ENCODE measurements around the gene ZNF234.
"Not testable (repeated sequence)": the region's sequence is repeated elsewhere in the genome, so short reads cannot be mapped to it uniquely, and the experiment has no call there.

The ZNF234 gene

DNA sequence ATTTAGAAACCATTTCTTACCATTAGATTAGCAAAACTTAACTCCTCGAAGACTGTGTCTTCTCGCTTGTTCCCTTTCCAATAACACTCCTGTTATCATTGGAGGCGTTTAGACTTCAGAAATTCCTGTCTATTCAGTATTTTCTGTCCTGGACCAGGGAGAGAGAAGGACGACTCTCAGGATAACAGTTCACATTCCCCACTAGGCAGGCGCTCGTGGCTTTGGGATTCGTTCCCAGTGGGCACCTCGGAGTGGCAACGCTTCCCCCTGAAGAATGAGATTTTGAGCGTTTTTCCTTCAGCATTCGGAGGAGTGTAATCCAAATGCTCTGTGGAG is 28.6 kb upstream of the ZNF234 start:
- no peak for TF ChIP-seq CTCF (IDR thresholded peaks at IDR 0.05; ENCODE audit: insufficient read depth, low read depth, low read length, missing control alignments)
- peak overlapping the region; percentile 80 for H3K4me3 ChIP-seq (ENCODE audit: low read depth, low read length)
- DNase-seq (ENCODE audit: low read depth) = no peak

DNA sequence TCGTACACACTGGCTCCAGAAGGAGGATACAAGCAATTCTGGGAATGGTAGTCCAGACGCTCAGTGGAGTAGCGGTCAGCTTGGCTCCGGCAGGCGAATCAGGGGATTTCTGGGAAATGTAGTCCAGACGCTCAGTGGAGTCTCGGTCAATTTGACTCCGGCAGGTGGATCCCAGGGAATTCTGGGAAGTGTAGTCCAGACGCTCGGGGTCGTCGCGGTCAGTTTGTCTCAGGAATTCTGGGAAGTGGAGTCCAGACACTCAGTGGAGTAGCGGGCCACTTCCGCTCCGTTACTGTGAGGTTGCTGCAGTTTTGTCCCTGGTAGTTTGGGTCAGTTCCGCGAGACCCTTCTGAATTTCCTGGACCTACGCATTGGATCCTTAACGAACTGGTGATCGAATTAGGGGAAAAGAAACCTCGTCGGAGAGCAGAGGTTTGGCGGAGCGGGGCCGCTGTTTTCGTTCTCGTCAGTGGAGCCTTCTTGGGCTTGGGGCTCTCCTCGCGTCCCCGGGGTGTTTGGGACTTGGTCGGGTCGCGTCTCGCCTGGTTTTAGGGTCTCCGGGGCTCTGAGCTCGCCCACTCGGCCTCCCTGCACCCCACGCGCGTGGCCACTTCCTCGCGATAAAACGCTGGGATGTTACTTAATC is 28.1 kb upstream of the ZNF234 start, which contains the start of gene ZNF225:
Gene ZNF225, plus strand, starts transcription at position 262 of the 646 bp plus-strand sequence. CDS start 2,429 bp downstream, outside the sequence.
- TF ChIP-seq CTCF (IDR thresholded peaks at IDR 0.05; ENCODE audit: insufficient read depth, low read depth, low read length, missing control alignments) = no peak
- peak; percentile 97 for DNase-seq (ENCODE audit: low read depth)
- H3K4me3 ChIP-seq (ENCODE audit: low read depth, low read length) = peak within 1 kb of the TSS; percentile 80

DNA sequence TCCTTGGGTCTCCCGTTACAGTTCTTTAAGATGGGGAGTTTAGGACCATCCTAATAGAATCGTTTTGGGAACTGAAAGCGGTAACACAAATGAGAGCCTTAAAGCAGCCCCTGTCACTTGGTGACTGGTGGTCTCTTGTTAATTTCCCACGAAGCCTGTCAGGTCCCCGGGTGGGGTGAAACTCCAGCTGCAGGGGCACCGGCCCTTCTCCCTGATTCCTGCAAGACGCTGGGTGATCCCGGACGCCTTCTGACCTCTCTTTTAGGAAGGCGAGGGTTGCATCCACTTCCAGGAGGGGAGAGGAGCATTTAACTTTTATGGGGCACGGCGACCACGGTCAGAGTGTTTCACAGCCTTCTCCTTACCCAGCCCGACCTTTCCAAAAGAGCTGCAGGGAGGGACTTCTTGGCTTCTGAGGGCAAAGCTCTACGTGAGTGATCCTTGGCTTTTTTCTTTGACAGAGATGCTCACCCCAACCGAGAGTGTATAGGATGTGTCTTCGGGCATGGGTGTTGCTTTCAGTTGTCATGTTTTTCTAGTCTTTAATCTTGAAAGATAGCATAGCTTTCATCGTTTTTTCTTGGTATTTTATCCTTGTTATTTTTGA is 27.5 kb upstream of the ZNF234 start:
- no peak for DNase-seq (ENCODE audit: low read depth)
- TF ChIP-seq CTCF (IDR thresholded peaks at IDR 0.05; ENCODE audit: insufficient read depth, low read depth, low read length, missing control alignments) = no peak
- H3K4me3 ChIP-seq (ENCODE audit: low read depth, low read length) = peak overlapping the region; percentile 80

- not testable (repeated sequence) for DNase-seq (ENCODE audit: low read depth); H3K4me3 ChIP-seq (ENCODE audit: low read depth, low read length)
These were observed 20.2 kb upstream of the ZNF234 start for GRCh38 chr19:44121162-44121561.

- no peak for DNase-seq (ENCODE audit: low read depth)
- TF ChIP-seq CTCF (IDR thresholded peaks at IDR 0.05; ENCODE audit: insufficient read depth, low read depth, low read length, missing control alignments) = no peak
- H3K4me3 ChIP-seq (ENCODE audit: low read depth, low read length) = no peak overlapping the region
These were observed 9.4 kb upstream of the ZNF234 start for GRCh38 chr19:44131955-44132354.

- H3K4me3 ChIP-seq (ENCODE audit: low read depth, low read length) = peak overlapping the region; percentile 82
- DNase-seq (ENCODE audit: low read depth) = peak; percentile 8
- TF ChIP-seq CTCF (IDR thresholded peaks at IDR 0.05; ENCODE audit: insufficient read depth, low read depth, low read length, missing control alignments) = no peak
These were observed 692 bp downstream of the ZNF234 start for GRCh38 chr19:44142059-44142433.

- no peak for TF ChIP-seq CTCF (IDR thresholded peaks at IDR 0.05; ENCODE audit: insufficient read depth, low read depth, low read length, missing control alignments)
- no peak for DNase-seq (ENCODE audit: low read depth)
- H3K4me3 ChIP-seq (ENCODE audit: low read depth, low read length) = no peak overlapping the region
These were observed 8.4 kb downstream of the ZNF234 start for GRCh38 chr19:44149776-44150175.

Data from GM12865 (cell line).